Skeletal muscle satellite cell (primary cell): Measurements from ENCODE around the gene GSTA3.
"Not testable (repeated sequence)": the region's sequence is repeated elsewhere in the genome, so short reads cannot be mapped to it uniquely, and the experiment has no call there.

Source experiments
- H3K27me3 ChIP-seq: 2 replicates; pipeline ENCODE4 v1.7.0; 2013; ENCODE audit warnings: low read length; ENCODE audit not compliant: control insufficient read depth, insufficient read depth
- H3K36me3 ChIP-seq: 2 replicates; pipeline ENCODE4 v1.7.0; 2013; ENCODE audit warnings: mild to moderate bottlenecking, control low read depth, low read length; ENCODE audit not compliant: insufficient read depth
- H3K4me1 ChIP-seq: 2 replicates; pipeline ENCODE4 v1.7.0; 2013; ENCODE audit warnings: low read length; ENCODE audit not compliant: control insufficient read depth, insufficient read depth
- H3K4me2 ChIP-seq: 2 replicates; pipeline ENCODE4 v1.7.0; 2013; ENCODE audit warnings: mild to moderate bottlenecking, low read length
- H3K4me3 ChIP-seq: 2 replicates; pipeline ENCODE4 v1.7.0; 2013; ENCODE audit warnings: low read length
- H3K9ac ChIP-seq: 2 replicates; pipeline ENCODE4 v1.7.0; 2013; ENCODE audit warnings: mild to moderate bottlenecking, low read depth, low read length, moderate library complexity
- H3K9me3 ChIP-seq: replicated peaks from 2 replicates; pipeline ENCODE4 v1.7.0; 2013; ENCODE audit warnings: mild to moderate bottlenecking, control low read depth, low read length

GSTA3 gene

GRCh38 chr6:52927451-52927850 is 18.0 kb upstream of the GSTA3 start:
- no peak overlapping the region for H3K4me2 ChIP-seq
- H3K4me3 ChIP-seq = no peak overlapping the region
- H3K4me1 ChIP-seq = peaks cover 25% of the 10 kb centered on the region
- no peaks in the 10 kb centered on the region for H3K27me3 ChIP-seq
- H3K9ac ChIP-seq = no peak overlapping the region
- H3K36me3 ChIP-seq = no peaks in the 10 kb centered on the region
- H3K9me3 ChIP-seq = no peaks in the 10 kb centered on the region

- Histone ChIP-seq H3K27me3 (no peaks in the 10 kb centered on the region), H3K4me3 (no peak overlapping the region), H3K4me2 (no peak overlapping the region), H3K9me3 (no peaks in the 10 kb centered on the region), H3K9ac (no peak overlapping the region), H3K36me3 (no peaks in the 10 kb centered on the region), H3K4me1 (peaks cover 25% of the 10 kb centered on the region)
These were observed 16.7 kb upstream of the GSTA3 start for GRCh38 chr6:52925919-52926792.

DNA sequence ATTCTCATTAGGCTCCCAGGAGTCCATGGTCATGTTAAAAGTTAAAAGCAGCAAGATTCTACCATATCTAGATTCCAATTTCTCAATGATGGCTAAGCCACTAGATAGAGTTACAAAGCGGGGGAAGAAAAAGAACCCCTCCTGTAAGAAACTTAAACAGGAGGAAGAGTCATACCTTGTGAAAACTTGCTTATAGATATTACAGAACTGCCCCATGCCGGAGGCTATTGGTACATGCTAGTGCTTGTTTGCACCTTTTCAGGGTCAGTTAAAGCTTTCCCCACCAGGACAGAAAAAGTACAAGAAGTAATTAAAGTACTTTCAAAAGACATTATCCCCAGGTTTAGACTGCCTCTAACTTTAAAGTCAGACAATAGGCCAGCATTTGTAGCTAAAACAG is 15.5 kb upstream of the GSTA3 start:
- Histone ChIP-seq H3K27me3 (no peaks in the 10 kb centered on the region), H3K9me3 (no peaks in the 10 kb centered on the region), H3K4me2 (no peak overlapping the region), H3K4me1 (peaks cover 19% of the 10 kb centered on the region), H3K4me3 (no peak overlapping the region), H3K9ac (no peak overlapping the region), H3K36me3 (no peaks in the 10 kb centered on the region)

DNA sequence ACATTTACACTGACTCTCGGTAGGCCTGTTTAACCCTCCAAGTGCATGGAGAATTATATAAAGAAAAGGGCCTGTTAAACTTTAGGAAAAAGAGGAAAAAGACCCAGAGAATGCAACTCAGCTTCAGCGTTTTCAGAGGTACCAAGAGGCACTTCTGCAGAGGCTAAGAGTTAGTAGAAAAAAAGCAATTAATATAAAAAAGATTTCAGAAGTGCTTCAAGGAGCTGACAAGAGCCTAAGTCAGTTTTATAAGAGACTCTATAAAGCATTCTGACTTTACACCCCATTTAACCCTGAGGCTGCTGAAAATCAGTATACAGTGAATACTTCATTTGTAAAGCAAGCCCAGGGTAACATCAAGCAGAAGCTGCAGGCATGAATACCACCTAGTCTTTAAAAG is 14.2 kb upstream of the GSTA3 start:
- H3K9ac ChIP-seq, H3K4me2 ChIP-seq, H3K9me3 ChIP-seq, H3K36me3 ChIP-seq, H3K27me3 ChIP-seq, H3K4me3 ChIP-seq, H3K4me1 ChIP-seq: not testable (repeated sequence)

DNA sequence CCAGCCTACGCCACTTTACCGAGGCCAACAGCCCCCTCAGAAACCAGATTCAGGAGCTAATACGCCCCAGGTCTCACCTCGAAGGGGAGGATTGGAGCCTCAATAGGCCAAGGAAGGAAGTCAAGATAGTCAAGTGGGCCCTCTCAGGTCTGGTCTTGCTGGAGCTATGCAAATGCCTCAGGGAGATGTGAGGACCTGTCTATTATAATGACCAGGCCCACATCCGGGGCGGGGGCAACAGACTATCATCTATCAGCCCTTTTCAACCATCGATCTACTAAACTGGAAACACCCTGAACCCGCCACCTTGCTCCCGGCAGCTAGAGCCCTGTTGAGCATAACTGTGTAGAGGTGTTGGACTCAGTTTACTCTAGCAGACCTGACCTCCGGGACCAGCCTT is 12.7 kb upstream of the GSTA3 start:
- no peaks in the 10 kb centered on the region for H3K27me3 ChIP-seq
- no peaks in the 10 kb centered on the region for H3K9me3 ChIP-seq
- H3K36me3 ChIP-seq = no peaks in the 10 kb centered on the region
- H3K9ac ChIP-seq = no peak overlapping the region
- H3K4me2 ChIP-seq = no peak overlapping the region
- H3K4me3 ChIP-seq = no peak overlapping the region
- H3K4me1 ChIP-seq = peaks cover 5% of the 10 kb centered on the region

- H3K4me2 ChIP-seq = no peak overlapping the region
- no peaks in the 10 kb centered on the region for H3K9me3 ChIP-seq
- no peak overlapping the region for H3K4me3 ChIP-seq
- H3K9ac ChIP-seq = no peak overlapping the region
- H3K4me1 ChIP-seq = peaks cover 5% of the 10 kb centered on the region
- no peaks in the 10 kb centered on the region for H3K36me3 ChIP-seq
- no peaks in the 10 kb centered on the region for H3K27me3 ChIP-seq
These were observed 12.2 kb upstream of the GSTA3 start for GRCh38 chr6:52921743-52922142.

DNA sequence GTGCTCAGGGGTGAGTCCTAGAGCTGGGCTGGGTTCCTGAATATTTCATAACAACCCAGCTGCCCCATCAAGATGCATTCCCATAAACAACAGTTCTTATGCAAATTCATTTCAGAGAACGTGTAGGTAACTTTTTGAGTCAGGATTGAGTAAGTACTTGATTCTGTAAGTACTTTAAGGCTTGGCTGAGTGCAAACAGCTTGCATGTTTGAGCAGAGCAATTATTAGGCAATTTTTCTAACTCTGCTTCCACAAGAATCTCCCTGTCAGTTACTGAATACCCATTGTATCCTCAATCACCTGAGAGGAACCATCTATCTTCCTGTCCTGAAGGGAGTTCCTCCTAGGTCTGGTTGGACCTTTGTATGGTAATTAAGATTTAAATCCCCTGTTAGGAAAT is 10.0 kb upstream of the GSTA3 start:
- H3K4me3 ChIP-seq, H3K36me3 ChIP-seq, H3K4me1 ChIP-seq, H3K4me2 ChIP-seq, H3K9me3 ChIP-seq, H3K27me3 ChIP-seq, H3K9ac ChIP-seq: not testable (repeated sequence)

GRCh38 chr6:52918771-52919170 is 9.3 kb upstream of the GSTA3 start:
- not testable (repeated sequence) for H3K4me1 ChIP-seq, H3K9ac ChIP-seq, H3K9me3 ChIP-seq, H3K27me3 ChIP-seq, H3K4me3 ChIP-seq, H3K4me2 ChIP-seq, H3K36me3 ChIP-seq

GRCh38 chr6:52918027-52918686 is 8.7 kb upstream of the GSTA3 start:
- H3K27me3 ChIP-seq = peaks cover 12% of the 10 kb centered on the region
- not testable (repeated sequence) for H3K36me3 ChIP-seq, H3K4me1 ChIP-seq, H3K9me3 ChIP-seq, H3K4me2 ChIP-seq, H3K4me3 ChIP-seq, H3K9ac ChIP-seq

DNA sequence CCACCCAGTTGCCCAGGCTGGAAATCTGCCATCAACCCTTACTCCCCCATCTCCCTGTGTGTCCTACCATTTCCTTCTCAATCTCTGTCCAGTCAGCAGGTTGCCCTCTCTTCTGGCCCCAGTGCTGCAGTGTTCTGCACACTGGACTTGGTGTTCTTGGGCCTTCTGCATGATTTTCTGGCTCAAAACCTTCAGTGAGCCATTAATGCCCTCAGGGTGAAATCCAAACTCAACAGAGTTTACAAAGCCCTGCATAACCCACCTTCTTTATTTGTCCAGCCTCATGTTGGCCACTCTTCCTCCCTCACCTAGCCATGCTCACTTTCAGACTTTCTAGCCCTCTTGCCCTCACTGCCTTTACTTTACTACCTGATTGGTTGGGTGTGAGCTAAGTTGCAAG is 5.0 kb upstream of the GSTA3 start:
- Histone ChIP-seq H3K4me2 (no peak overlapping the region), H3K9me3 (no peaks in the 10 kb centered on the region), H3K4me1 (peaks cover under 1% of the 10 kb centered on the region), H3K36me3 (no peaks in the 10 kb centered on the region), H3K4me3 (no peak overlapping the region), H3K9ac (no peak overlapping the region), H3K27me3 (peaks cover 12% of the 10 kb centered on the region)

- Histone ChIP-seq H3K4me3 (no peak overlapping the region), H3K4me1 (peaks cover 3% of the 10 kb centered on the region), H3K4me2 (no peak overlapping the region), H3K9ac (no peak overlapping the region), H3K27me3 (peaks cover 12% of the 10 kb centered on the region), H3K9me3 (no peaks in the 10 kb centered on the region), H3K36me3 (no peaks in the 10 kb centered on the region)
These were observed 593 bp upstream of the GSTA3 start for GRCh38 chr6:52910091-52910490.

GRCh38 chr6:52909131-52909530 is 367 bp downstream of the GSTA3 start:
- H3K9me3 ChIP-seq = no peaks in the 10 kb centered on the region
- peaks cover 8% of the 10 kb centered on the region for H3K27me3 ChIP-seq
- H3K9ac ChIP-seq = no peak overlapping the region
- no peak overlapping the region for H3K4me3 ChIP-seq
- peaks cover 3% of the 10 kb centered on the region for H3K4me1 ChIP-seq
- no peak overlapping the region for H3K4me2 ChIP-seq
- no peaks in the 10 kb centered on the region for H3K36me3 ChIP-seq
